Hematopoietic multipotent progenitor cell (in vitro differentiated cells): ENCODE data around the gene RAB7A. TPM values are rescaled to one million over a fixed set of nuclear protein-coding genes. Genes with fewer than 3 reads are reported as not detected.
"Not testable (repeated sequence)": the region's sequence is repeated elsewhere in the genome, so short reads cannot be mapped to it uniquely, and the experiment has no call there.

Source experiments
- DNase-seq, 3 donors: peaks; one replicate each; pipeline ENCODE4 v3.0.0-alpha.2; 2011 to 2015; ENCODE audit warnings: low read depth in 2 of 3, low spot score in 2 of 3
- total RNA-seq: library from RNA; depleted of rRNA; stranded (reverse); fragments of >200 nt; gene quantifications from one replicate; pipeline ENCODE4 v1.2.3, GENCODE V29; 2012

Gene RAB7A
- total RNA-seq, 1 donor = 51.4 TPM

DNA sequence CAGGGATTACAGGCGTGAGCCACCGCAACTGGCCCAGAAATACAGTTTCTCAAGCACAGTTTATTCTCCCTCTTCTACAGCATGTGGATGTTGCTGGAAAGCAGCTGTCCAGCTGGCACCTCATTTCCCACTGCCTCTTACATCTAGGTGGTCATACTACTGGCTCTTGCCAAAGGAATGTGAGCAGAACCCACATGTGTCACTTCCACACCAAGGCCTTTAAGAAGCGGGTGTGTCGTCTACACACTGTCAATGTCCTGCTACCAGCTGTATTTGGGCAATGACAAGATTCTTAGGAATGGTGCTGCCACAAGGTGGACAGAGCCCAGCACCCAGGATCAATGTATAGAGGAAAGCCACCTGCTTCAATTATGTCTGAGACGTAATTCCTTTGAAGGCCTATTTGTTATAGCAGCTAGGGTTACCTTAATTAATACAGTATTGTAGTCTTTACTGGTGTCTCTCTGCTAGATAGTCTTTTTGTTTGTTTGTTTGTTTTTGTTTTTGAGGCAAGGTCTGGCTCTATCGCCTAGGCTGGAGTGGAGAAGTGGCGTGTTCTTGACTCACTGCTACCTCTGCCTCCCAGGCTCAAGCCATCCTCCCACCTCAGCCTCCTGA lies 15.1 kb upstream of the RAB7A start:
- no peak for DNase-seq

DNA sequence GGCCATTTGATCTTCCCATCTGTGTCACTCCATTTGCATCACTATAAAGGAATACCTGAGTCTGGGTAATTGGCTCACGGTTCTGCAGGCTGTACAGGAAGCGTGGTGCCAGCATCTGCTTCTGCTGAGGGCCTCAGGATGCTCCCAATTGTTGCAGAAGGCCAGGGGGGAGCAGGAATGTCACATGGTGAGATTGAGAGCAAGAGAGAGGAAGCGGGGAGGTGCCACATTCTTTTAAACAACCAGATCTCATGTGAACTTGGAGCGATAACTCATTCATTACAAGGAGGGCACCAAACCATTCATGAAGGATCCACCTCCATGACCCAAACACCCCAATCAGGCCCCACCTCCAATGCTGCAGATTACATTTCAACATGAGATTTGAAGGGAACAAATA lies 13.1 kb upstream of the RAB7A start:
- DNase-seq = no peak

GRCh38 chr3:128714887-128715491 lies 11.0 kb upstream of the RAB7A start:
- DNase-seq = peak in 2 of 3 donors; percentile 48 to 57

GRCh38 chr3:128718892-128719291 lies 7.1 kb upstream of the RAB7A start:
- not testable (repeated sequence) for DNase-seq

GRCh38 chr3:128720891-128721290 lies 5.1 kb upstream of the RAB7A start:
- no peak for DNase-seq

GRCh38 chr3:128723477-128723876 lies 2.5 kb upstream of the RAB7A start:
- DNase-seq = no peak

- no peak for DNase-seq
Measured at GRCh38 chr3:128725547-128726022, 398 bp upstream of the RAB7A start.

DNA sequence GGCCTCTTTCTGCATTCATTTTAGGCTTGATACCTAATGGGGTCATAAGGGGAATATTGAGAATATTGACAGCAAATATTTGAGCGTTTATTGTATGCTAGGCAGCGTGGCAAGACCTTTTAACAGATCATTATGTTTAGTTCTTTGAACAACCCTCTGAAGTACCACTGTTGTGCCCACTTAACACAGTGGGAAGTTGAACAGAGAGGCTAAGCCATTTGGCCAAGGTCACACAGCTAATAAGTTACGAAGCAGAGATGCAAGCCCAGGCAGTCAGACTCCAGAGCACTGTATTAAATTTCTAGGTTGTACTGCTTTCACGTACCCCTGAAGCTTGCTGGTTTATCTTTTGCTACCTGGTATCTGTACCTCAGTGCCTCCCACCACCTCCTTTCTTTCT lies 1.1 kb downstream of the RAB7A start:
- no peak for DNase-seq

GRCh38 chr3:128727485-128727884 lies 1.5 kb downstream of the RAB7A start:
- DNase-seq = no peak

- no peak for DNase-seq
Measured at GRCh38 chr3:128727996-128728395, 2.0 kb downstream of the RAB7A start.

- DNase-seq = not testable (repeated sequence)
Measured at GRCh38 chr3:128728521-128728920, 2.5 kb downstream of the RAB7A start.

DNA sequence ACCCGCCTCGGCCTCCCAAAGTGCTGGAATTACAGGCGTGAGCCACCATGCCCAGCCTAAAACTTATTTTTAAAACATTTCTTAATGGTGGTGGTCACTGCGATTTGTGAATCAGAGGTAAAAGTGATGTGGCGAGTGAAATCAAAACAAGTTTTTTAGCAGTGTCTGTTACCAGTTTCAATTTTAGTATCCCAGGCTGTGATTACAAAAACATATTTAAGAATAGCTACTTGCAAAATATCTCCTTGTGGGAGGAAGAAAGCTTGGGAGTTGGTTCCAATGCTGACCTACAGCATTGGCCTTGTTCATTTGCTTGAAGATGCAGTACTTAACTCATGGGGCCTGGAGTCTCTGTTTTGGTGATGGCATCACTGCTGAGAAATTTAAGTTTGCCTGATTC lies 4.5 kb downstream of the RAB7A start:
- DNase-seq = no peak

DNA sequence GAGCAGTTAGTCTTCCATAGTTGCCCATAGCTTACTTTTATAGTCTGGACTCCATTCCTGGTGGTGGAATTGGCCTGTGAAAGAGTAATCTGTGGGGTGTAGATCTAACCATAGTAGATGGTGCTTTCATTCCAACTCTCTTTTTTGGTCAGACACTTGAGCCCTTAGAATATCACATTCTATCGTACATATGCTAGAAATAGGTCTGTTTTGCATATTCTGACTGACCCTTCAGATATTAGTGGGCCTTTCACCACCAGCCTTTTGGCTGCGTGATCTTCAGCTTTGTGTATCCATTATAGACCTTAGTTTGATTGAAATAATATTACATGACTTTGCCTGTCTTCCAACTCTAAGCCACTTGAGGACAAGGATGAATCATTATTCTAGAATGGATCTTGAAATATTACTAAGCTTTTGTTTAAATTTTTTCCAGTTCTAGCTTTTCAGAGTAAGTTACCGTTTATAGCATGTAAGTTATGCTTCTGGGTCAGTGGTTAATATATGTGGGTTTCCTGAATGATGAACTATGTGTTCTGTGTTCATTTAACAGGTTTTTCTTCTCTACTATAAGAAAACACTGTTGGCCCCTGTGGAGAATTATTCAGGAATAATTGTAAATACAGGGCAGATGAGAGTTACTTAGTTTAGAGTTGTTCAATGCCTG lies 8.7 kb downstream of the RAB7A start:
- no peak for DNase-seq

DNA sequence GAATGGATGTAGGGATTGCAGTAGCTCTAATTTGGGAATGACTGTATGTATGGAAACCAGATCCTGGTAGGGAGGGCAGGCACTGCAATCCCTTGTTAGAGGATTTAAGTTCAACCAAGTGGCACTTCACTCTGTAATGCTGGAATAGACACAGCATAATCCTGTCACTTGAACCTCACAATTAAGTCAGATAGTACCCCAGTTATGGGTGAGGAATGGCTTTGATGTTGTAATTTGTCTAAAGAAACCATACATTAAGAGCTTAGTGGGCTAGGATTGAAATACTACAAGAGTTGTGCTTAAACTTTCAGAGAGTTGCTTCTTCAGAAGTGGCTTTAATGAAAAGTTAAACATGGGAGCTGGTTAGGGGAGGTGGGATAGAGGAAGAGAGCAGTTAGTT lies 9.3 kb downstream of the RAB7A start:
- no peak for DNase-seq

DNA sequence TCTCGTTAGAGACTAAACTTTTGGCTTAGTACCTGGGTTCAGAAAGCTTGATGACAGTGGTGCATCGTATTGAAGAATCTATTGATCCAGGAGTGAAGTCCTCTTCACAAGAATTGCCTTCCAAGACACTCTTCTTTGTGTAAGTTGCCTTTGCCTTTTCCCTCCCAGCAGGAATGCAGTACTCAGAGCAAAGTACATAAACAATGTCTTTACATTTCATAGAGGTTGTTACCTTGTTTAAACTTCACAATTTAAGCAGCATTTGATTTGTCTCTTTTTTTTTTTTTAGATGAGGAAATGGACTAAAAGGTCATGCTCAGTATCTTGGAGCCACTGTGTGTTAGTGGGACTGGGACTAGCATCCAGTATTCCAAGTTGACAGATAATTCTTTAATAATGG lies 9.9 kb downstream of the RAB7A start:
- DNase-seq = no peak

DNA sequence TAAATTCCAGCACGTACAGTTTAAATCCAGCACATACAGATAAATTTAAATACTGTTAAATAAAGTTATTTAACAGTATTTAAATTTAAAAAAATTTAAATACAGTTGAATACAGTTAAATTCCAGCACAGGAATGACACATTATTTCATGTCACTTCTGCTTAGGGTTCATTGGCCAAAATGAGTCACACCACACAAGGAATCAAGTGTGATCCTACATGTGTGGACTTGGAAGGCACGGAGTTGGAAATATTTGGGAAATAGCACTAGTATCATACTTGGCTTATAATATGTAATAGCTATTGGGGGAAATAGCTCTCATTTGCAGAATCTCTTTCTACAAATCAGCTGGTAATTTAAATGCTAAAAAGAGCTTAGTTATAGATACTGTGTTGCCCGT lies 10.6 kb downstream of the RAB7A start:
- DNase-seq = no peak

GRCh38 chr3:128740621-128741020 lies 14.6 kb downstream of the RAB7A start:
- DNase-seq = no peak

- no peak for DNase-seq
Measured at GRCh38 chr3:128742821-128743594, 17.0 kb downstream of the RAB7A start.

DNA sequence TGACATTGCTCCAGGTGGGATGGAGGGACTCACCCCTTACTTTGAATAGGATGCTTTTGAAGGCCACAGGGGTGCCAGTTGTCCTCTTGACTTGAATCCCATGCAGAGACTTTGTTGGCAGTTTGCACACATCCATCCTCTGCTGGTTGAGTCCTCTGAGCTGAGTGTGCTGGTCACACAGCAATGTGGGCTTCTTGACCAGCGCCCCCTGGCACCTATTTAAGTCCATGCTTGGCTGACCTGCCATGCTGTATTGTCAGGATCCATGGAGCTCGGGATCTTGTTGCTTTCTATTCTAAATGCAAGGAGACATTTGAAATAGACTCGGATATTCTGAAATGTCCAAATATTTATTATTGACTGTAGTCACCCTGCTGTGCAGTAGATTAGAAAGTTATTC lies 19.8 kb downstream of the RAB7A start:
- no peak for DNase-seq

DNA sequence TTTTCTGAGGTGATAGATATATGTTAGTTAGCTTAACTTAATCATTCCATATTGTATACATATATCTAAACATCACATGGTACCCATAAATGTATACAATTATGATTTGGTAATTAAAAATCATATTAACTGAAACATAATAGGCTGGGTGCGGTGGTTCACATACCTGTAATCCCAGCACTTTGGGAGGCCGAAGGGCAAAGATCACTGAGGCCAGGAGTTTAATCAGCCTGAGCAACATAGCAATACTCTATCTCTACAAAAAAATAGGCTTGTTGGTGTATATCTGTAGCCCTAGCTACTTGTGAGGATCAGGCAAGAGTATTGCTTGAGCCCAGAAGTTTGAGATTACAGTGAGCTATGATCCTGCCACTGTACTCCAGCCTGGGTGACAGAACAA lies 20.9 kb downstream of the RAB7A start:
- no peak for DNase-seq

DNA sequence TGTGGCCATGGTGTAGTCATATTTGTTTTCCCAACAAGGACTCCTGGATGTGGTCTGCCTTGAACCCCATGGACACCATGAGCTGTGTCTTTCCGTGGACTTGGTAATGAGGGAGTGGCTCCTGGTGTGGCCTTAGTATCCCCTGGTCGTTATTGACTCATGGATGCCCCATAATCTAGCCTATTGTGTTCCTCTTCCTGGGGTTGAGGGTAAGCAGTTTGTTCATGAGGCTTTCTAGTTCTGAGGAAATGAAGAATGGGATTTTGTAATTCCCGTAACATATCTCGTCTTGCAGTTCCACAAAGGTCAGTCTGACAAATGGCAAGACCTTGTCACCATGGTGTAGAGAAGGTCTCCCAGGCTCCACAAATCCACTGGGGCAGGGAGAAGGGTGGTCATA lies 22.6 kb downstream of the RAB7A start:
- no peak for DNase-seq
